Measurements from ENCODE around the gene NOL6.
"Not testable (repeated sequence)": the region's sequence is repeated elsewhere in the genome, so short reads cannot be mapped to it uniquely, and the experiment has no call there.

NOL6 gene

DNA sequence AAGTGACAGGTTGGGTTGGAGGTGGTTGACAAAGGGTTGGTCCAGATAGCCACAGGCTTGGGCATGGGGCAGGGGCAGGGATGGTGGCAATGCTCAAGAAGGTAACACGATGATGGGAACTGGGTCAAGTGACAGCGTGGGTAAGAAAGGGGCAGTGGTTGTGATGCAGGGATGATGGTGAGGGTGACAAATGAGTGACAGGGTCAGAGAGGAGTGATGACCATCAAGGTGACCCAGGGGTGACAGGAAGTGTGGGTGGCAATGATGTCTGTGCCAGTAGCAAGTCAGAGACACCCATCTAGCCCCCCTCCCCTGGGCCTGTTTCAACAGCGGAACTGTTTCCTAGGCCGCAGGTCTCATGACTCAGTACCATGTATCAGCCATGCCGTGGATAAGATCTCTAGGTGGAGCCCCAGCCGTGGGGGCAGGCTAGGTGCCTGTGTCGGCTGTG, 46.9 kb downstream of the NOL6 start:
- no peak overlapping the region for H3K4me3 ChIP-seq (ENCODE audit: low read depth, low read length)
- no peak for DNase-seq (ENCODE audit: low read depth)
- TF ChIP-seq, protein P1, sequence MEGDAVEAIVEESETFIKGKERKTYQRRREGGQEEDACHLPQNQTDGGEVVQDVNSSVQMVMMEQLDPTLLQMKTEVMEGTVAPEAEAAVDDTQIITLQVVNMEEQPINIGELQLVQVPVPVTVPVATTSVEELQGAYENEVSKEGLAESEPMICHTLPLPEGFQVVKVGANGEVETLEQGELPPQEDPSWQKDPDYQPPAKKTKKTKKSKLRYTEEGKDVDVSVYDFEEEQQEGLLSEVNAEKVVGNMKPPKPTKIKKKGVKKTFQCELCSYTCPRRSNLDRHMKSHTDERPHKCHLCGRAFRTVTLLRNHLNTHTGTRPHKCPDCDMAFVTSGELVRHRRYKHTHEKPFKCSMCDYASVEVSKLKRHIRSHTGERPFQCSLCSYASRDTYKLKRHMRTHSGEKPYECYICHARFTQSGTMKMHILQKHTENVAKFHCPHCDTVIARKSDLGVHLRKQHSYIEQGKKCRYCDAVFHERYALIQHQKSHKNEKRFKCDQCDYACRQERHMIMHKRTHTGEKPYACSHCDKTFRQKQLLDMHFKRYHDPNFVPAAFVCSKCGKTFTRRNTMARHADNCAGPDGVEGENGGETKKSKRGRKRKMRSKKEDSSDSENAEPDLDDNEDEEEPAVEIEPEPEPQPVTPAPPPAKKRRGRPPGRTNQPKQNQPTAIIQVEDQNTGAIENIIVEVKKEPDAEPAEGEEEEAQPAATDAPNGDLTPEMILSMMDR (IDR thresholded peaks at IDR 0.05; ENCODE audit: control insufficient read depth, extremely low read depth, insufficient read depth) = no peak

DNA sequence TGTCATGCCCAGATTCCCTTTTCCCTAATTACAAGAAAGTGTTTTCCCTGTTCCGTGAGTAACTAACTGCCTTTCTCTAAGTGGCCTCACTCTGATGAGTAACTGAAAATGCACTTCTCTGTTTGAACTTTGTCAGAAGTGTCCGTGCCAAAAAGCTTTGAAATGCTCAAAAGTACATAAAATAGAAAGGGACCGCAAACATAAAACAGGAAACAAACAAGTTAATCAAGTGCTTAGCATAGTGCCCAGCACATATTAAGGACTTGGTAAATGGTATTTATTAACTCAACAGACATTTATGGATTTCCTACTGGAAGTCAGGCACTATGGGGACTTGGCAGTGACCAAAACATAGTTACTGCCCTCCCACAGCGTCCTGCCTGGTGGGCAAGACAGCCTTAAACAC, 48.6 kb downstream of the NOL6 start:
- no peak overlapping the region for H3K4me3 ChIP-seq (ENCODE audit: low read depth, low read length)
- DNase-seq (ENCODE audit: low read depth) = peak; percentile 79
- TF ChIP-seq, protein P1 (IDR thresholded peaks at IDR 0.05; ENCODE audit: control insufficient read depth, extremely low read depth, insufficient read depth) = no peak

DNA sequence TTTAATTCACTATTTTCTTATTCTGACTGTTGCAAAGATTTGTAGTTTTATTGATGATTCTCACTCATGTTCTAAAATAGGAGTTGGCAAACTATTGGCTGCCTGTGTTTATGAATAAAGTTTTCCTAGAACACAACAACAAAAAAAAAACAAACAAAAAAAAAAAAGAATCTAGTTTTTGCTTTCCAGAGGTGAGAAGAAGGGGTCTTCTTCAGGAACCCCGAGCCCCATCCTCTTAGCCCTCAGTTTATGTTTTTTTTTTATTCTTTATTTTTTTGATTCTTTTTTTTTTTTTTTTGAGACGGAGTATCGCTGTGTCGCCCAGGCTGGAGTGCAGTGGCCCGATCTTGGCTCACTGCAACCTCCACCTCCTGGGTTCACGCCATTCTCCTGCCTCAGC, 49.2 kb downstream of the NOL6 start:
- DNase-seq (ENCODE audit: low read depth) = not testable (repeated sequence)

DNA sequence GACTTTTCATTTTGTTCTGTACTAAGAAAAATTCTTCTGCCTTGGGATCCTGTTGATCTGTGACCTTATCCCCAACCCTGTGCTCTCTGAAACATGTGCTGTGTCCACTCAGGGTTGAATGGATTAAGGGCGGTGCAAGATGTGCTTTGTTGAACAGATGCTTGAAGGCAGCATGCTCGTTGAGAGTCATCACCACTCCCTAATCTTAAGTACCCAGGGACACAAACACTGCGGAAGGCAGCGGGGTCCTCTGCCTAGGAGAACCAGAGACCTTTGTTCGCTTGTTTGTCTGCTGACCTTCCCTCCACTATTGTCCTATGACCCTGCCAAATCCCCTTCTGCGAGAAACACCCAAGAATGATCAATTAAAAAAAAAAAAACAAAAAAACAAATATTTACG, 49.7 kb downstream of the NOL6 start:
- not testable (repeated sequence) for DNase-seq (ENCODE audit: low read depth); H3K4me3 ChIP-seq (ENCODE audit: low read depth, low read length)

More for the DNA sequence above, 49.2 kb downstream of the NOL6 start:
- not testable (repeated sequence) for H3K4me3 ChIP-seq (ENCODE audit: low read depth, low read length)

DNA sequence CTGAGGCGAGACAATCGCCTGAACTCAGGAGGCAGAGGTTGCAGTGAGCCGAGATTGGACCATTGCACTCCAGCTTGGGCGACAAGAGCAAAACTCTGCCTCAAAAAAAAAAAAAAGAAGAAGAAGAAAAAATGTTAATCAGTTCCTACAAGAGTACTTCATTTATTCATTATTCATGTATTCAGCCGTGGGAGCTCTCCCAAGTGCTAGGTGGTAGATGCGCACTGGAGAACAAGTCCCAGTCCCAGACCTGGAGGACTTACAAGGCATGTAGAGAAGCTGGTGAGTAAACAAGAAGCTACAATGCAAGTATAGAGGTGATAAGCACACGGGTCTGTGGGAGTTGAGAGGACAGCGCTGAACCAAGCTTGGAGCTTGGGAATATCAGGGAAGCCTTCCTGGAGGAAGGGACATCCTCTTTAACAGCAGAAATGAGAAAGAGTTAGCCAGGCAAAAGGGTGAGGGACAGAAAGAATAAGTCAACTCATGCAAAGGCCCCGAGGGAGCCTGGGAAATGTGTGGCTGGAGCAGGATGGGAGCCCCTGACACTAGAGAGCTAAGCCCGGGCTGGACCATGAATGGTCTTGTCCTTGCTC, 53.9 kb downstream of the NOL6 start:
- DNase-seq (ENCODE audit: low read depth) = no peak
- TF ChIP-seq, protein P1 (IDR thresholded peaks at IDR 0.05; ENCODE audit: control insufficient read depth, extremely low read depth, insufficient read depth) = no peak

DNA sequence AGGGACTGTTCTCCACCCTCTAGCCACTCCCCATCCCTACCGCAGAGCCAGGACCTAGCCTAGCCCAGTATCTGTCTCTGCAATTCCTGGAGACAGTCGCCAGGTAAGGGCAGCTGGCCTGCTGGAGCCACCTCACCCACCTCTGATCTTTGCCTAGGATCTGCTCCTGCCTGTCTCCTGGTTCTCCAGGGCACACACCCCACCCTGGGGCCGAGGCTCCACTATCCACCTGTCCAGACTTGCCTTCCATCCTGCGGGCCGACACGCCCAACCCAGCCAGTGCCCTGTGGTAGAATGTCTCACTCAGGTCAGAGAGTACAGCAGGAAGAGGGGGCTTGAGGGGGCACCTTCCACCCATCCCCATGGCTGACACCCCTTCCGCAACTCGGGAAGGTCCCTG, 55.6 kb downstream of the NOL6 start:
- no peak for DNase-seq (ENCODE audit: low read depth)
- TF ChIP-seq, protein P1 (IDR thresholded peaks at IDR 0.05; ENCODE audit: control insufficient read depth, extremely low read depth, insufficient read depth) = no peak
- H3K4me3 ChIP-seq (ENCODE audit: low read depth, low read length) = no peak overlapping the region

More for the DNA sequence above, 53.9 kb downstream of the NOL6 start:
- H3K4me3 ChIP-seq (ENCODE audit: low read depth, low read length) = no peak overlapping the region

DNA sequence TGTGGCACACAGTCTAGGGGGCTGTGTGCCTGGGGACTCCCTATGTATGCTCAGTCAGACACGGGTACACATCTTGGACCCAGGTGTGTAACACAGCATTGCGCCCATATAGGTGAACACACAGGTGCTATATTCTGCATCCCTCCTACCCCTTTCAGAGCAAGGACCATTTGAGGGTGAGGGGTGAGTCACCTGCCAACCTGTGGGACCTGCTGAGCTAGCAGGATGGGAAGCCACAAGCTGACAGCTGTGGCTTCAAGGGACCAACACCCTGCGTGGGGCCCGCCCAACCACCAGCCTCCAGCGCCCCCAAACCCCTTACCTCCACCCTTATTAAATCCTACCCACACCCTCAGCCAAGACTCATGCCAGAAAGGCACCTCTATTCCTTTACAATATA, 56.7 kb downstream of the NOL6 start:
- TF ChIP-seq, protein P1 (IDR thresholded peaks at IDR 0.05; ENCODE audit: control insufficient read depth, extremely low read depth, insufficient read depth) = no peak
- no peak for DNase-seq (ENCODE audit: low read depth)
- no peak overlapping the region for H3K4me3 ChIP-seq (ENCODE audit: low read depth, low read length)

DNA sequence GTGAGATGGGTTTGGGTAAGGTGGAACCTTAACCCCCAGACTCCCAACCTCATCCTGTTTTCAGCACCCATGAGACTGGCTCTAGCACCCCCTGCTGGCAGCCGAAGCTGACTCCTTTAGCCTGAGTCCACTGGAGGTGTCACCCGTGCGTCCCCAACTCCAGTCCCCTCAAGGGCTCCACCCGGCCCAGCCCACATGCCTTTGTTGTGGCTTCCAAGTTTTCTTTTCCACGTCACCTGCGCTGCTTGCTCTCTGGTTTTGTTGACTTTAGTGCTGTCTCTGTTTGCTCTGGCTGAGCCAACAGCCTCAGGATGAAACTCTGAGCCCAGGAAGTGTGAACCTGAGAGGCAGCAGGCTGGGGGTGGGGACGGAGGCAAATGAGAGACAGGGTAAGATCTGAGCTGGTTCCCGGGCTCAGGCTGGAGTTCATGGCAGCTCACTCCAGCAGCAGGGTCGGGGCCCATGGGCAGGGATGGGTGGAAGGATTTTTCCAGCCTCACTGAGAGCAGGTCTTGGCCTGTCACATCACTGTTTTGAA, 58.2 kb downstream of the NOL6 start:
- peak; percentile 99 for DNase-seq (ENCODE audit: low read depth)
- TF ChIP-seq, protein P1 (IDR thresholded peaks at IDR 0.05; ENCODE audit: control insufficient read depth, extremely low read depth, insufficient read depth) = peak; percentile 79
- no peak overlapping the region for H3K4me3 ChIP-seq (ENCODE audit: low read depth, low read length)

Measured in LNCaP clone FGC (cell line).